ENCODE measurements around the gene NOL12. TPM values are rescaled to one million over a fixed set of nuclear protein-coding genes. Genes with fewer than 3 reads are reported as not detected.
"Not testable (repeated sequence)": the region's sequence is repeated elsewhere in the genome, so short reads cannot be mapped to it uniquely, and the experiment has no call there.

The NOL12 gene
- total and polyA plus RNA-seq, 10 donors = 24.0 to 55.3 (median 30.7) TPM

- TF ChIP-seq CTCF (IDR thresholded peaks at IDR 0.05 in 8 of 11, conservative IDR thresholded peaks at IDR 0.05 in 3 of 11) (no peak), POLR2AphosphoS5 (IDR thresholded peaks at IDR 0.05) (no peak), POLR2A (IDR thresholded peaks at IDR 0.05) (no peak)
- DNase-seq = no peak
- intact Hi-C loops (cut with DNase I; ENCODE audit: low total_unique reads) = no loop called here
- Histone ChIP-seq H3K9me3 (no peaks in the 10 kb centered on the region), H3K36me3 (peaks cover 0 to 33% (median 0%) of the 10 kb centered on the region in 6 donors), H3K4me3 (no peak overlapping the region), H3K4me1 (no peaks in the 10 kb centered on the region), H3K27me3 (replicated peaks in 1 of 7) (no peaks in the 10 kb centered on the region), H3K27ac (no peak overlapping the region)
- 93 to 96% (median 95%) methylated on average over 9 of the region's 9 CpGs for WGBS, 5 donors
These were observed 30.6 kb downstream of the NOL12 start for GRCh38 chr22:37716708-37717107.

GRCh38 chr22:37717235-37717634 is 31.1 kb downstream of the NOL12 start:
- H3K4me3 ChIP-seq; H3K27ac ChIP-seq; H3K9me3 ChIP-seq; H3K27me3 ChIP-seq (replicated peaks in 1 of 7); intact Hi-C loops (cut with DNase I; ENCODE audit: low total_unique reads); H3K4me1 ChIP-seq; DNase-seq: not testable (repeated sequence)
- 93 to 96% (median 94%) methylated on average over 7 of the region's 7 CpGs for WGBS, 5 donors
- H3K36me3 ChIP-seq = peaks cover 0 to 33% (median 0%) of the 10 kb centered on the region in 6 donors

- H3K27ac ChIP-seq; H3K4me3 ChIP-seq; H3K4me1 ChIP-seq; intact Hi-C loops (cut with DNase I; ENCODE audit: low total_unique reads); DNase-seq; H3K27me3 ChIP-seq (replicated peaks in 1 of 7); H3K9me3 ChIP-seq: not testable (repeated sequence)
- peaks cover 0 to 33% (median 0%) of the 10 kb centered on the region in 6 donors for H3K36me3 ChIP-seq
- WGBS, 5 donors = 89 to 97% (median 95%) methylated on average over 14 to 38 of the region's 38 CpGs
These were observed 31.7 kb downstream of the NOL12 start for GRCh38 chr22:37717746-37718305.

GRCh38 chr22:37725551-37726240 is 39.6 kb downstream of the NOL12 start:
- H3K36me3 ChIP-seq = peaks cover 0 to 9% (median 0%) of the 10 kb centered on the region in 6 donors
- H3K27me3 ChIP-seq (replicated peaks in 1 of 7) = no peaks in the 10 kb centered on the region
- DNase-seq = no peak
- WGBS, 5 donors = 89 to 96% (median 94%) methylated on average over 24 to 25 of the region's 25 CpGs
- H3K4me1 ChIP-seq = peaks cover 0 to 25% (median 4%) of the 10 kb centered on the region in 6 donors
- no peak overlapping the region for H3K27ac ChIP-seq
- no peaks in the 10 kb centered on the region for H3K9me3 ChIP-seq
- intact Hi-C loops (cut with DNase I; ENCODE audit: low total_unique reads) = no loop called here
- no peak overlapping the region for H3K4me3 ChIP-seq
- no peak for TF ChIP-seq POLR2AphosphoS5 (IDR thresholded peaks at IDR 0.05)
- TF ChIP-seq POLR2A (IDR thresholded peaks at IDR 0.05) = no peak
- no peak for TF ChIP-seq CTCF (IDR thresholded peaks at IDR 0.05 in 8 of 11, conservative IDR thresholded peaks at IDR 0.05 in 3 of 11)

- Histone ChIP-seq H3K9me3 (no peaks in the 10 kb centered on the region), H3K4me1 (peaks cover 0 to 32% (median 6%) of the 10 kb centered on the region in 6 donors), H3K27ac (no peak overlapping the region), H3K4me3 (no peak overlapping the region), H3K27me3 (replicated peaks in 1 of 7) (no peaks in the 10 kb centered on the region), H3K36me3 (peaks cover 0 to 9% (median 0%) of the 10 kb centered on the region in 6 donors)
- DNase-seq = no peak
- WGBS, 5 donors = 88 to 96% (median 89%) methylated on average over 9 to 20 of the region's 20 CpGs
- intact Hi-C loops (cut with DNase I; ENCODE audit: low total_unique reads) = no loop called here
- TF ChIP-seq CTCF (IDR thresholded peaks at IDR 0.05 in 8 of 11, conservative IDR thresholded peaks at IDR 0.05 in 3 of 11) = no peak
- no peak for TF ChIP-seq POLR2AphosphoS5 (IDR thresholded peaks at IDR 0.05)
- no peak for TF ChIP-seq POLR2A (IDR thresholded peaks at IDR 0.05)
These were observed 40.2 kb downstream of the NOL12 start for GRCh38 chr22:37726241-37726887.

Data from spleen (tissue), 11 donors.